ENCODE results near the gene CARS1. TPM values are rescaled to one million over a fixed set of nuclear protein-coding genes. Genes with fewer than 3 reads are reported as not detected.
A peak's percentile ranks its signal among the peaks of the same experiment; 100 is the strongest.

The CARS1 gene
- total RNA-seq, 1 donor from 2014 or later = 69.4 TPM

- DNase-seq (ENCODE audit: low spot score) = no peak
Measured at GRCh38 chr11:3041699-3042441, 15.4 kb downstream of the CARS1 start.

GRCh38 chr11:3040881-3041280 is 16.3 kb downstream of the CARS1 start:
- no peak for DNase-seq (ENCODE audit: low spot score)

GRCh38 chr11:3037945-3038271 is 19.3 kb downstream of the CARS1 start:
- DNase-seq (ENCODE audit: low spot score) = no peak

GRCh38 chr11:3037040-3037944 is 19.9 kb downstream of the CARS1 start:
- peak; percentile 92 for DNase-seq (ENCODE audit: low spot score)

GRCh38 chr11:3036419-3036818 is 20.8 kb downstream of the CARS1 start:
- DNase-seq (ENCODE audit: low spot score) = no peak

- DNase-seq (ENCODE audit: low spot score) = no peak
Measured at GRCh38 chr11:3035333-3035732, 21.9 kb downstream of the CARS1 start.

- DNase-seq (ENCODE audit: low spot score) = no peak
Measured at GRCh38 chr11:3030289-3031070, 26.7 kb downstream of the CARS1 start.

GRCh38 chr11:3028813-3029212 is 28.4 kb downstream of the CARS1 start:
- DNase-seq (ENCODE audit: low spot score) = no peak

- no peak for DNase-seq (ENCODE audit: low spot score)
Measured at GRCh38 chr11:3026803-3027202, 30.4 kb downstream of the CARS1 start.

- DNase-seq (ENCODE audit: low spot score) = no peak
Measured at GRCh38 chr11:3022982-3023381, 34.2 kb downstream of the CARS1 start.

GRCh38 chr11:3022300-3022967 is 34.8 kb downstream of the CARS1 start:
- no peak for DNase-seq (ENCODE audit: low spot score)

GRCh38 chr11:3021125-3021524 is 36.1 kb downstream of the CARS1 start:
- no peak for DNase-seq (ENCODE audit: low spot score)

- DNase-seq (ENCODE audit: low spot score) = no peak
Measured at GRCh38 chr11:3020011-3020410, 37.2 kb downstream of the CARS1 start.

GRCh38 chr11:3018596-3018995 is 38.6 kb downstream of the CARS1 start:
- DNase-seq (ENCODE audit: low spot score) = no peak

- no peak for DNase-seq (ENCODE audit: low spot score)
Measured at GRCh38 chr11:3016861-3017260, 40.4 kb downstream of the CARS1 start.

GRCh38 chr11:3015796-3016195 is 41.4 kb downstream of the CARS1 start:
- no peak for DNase-seq (ENCODE audit: low spot score)

- no peak for DNase-seq (ENCODE audit: low spot score)
Measured at GRCh38 chr11:3014943-3015342, 42.3 kb downstream of the CARS1 start.

GRCh38 chr11:3014057-3014938 is 42.9 kb downstream of the CARS1 start:
- DNase-seq (ENCODE audit: low spot score) = no peak

- DNase-seq (ENCODE audit: low spot score) = no peak
Measured at GRCh38 chr11:3011891-3012885, 45.0 kb downstream of the CARS1 start.

All from mesenteric fat pad (tissue), 1 donor.